Tibial nerve (tissue), 4 donors: Measurements from ENCODE around the gene ITPKB. TPM values are rescaled to one million over a fixed set of nuclear protein-coding genes. Genes with fewer than 3 reads are reported as not detected.

Experiments used
- DNase-seq, 2 donors: peaks; one replicate each; pipeline ENCODE4 v3.0.0-alpha.2; 2019; ENCODE audit warnings: low spot score in 2 of 2
- H3K27ac ChIP-seq, 4 donors: fragments of 200-600 bp; sonication (generic) in 3 of 4; one replicate each; pipeline ENCODE4 v1.5.1; 2017 to 2019; ENCODE audit warnings: mild to moderate bottlenecking in 1 of 4
- H3K27me3 ChIP-seq, 2 donors: fragments of 200-600 bp; sonication (generic) in 1 of 2; one replicate each; pipeline versions ENCODE4 v1.5.1 to v1.6.0; 2017 to 2019
- H3K36me3 ChIP-seq, 3 donors: fragments of 200-600 bp; sonication (generic); one replicate each; pipeline ENCODE4 v1.5.1; 2018 to 2019
- H3K4me1 ChIP-seq, 4 donors: fragments of 200-600 bp; sonication (generic) in 3 of 4; one replicate each; pipeline ENCODE4 v1.5.1; 2017 to 2019
- H3K4me3 ChIP-seq, 4 donors: fragments of 200-600 bp; sonication (generic) in 3 of 4; one replicate each; pipeline ENCODE4 v1.5.1; 2017 to 2019; ENCODE audit warnings: mild to moderate bottlenecking in 1 of 4, moderate library complexity in 1 of 4
- H3K9me3 ChIP-seq, 4 donors: fragments of 200-600 bp; sonication (generic) in 3 of 4; one replicate each; pipeline ENCODE4 v1.5.1; 2017 to 2019
- CTCF ChIP-seq, 5 experiments: fragments of 200-600 bp in 3 of 5; fragments of 450-650 bp in 2 of 5; sonication (generic) in 3 of 5; IDR thresholded peaks; one replicate each; pipeline ENCODE4 v1.5.1; 2016 to 2019; ENCODE audit warnings: antibody characterized with exemption in 5 of 5, mild to moderate bottlenecking in 3 of 5, moderate library complexity in 2 of 5
- EP300 ChIP-seq, 2 donors: sonication (generic); formaldehyde crosslinking; IDR thresholded peaks; one replicate each; pipeline ENCODE4 v1.6.1; 2017; ENCODE audit warnings: antibody characterized with exemption in 2 of 2, mild to moderate bottlenecking in 1 of 2
- POLR2A ChIP-seq, 2 donors: fragments of 450-650 bp; IDR thresholded peaks; one replicate each; pipeline ENCODE4 v1.6.1; 2017; ENCODE audit warnings: antibody characterized with exemption in 2 of 2, mild to moderate bottlenecking in 2 of 2, moderate library complexity in 2 of 2
- WGBS, 2 donors: methylation state at CpG; one replicate each; pipeline ENCODE4 v1.1.5; 2018; 5-methylcytosine and 5-hydroxymethylcytosine counted together
- total RNA-seq, 4 donors: library from RNA; depleted of rRNA; stranded (reverse); fragments of >200 nt; gene quantifications; one replicate each; pipeline ENCODE4 v1.1.0, GENCODE V29; 2016

The ITPKB gene
- total RNA-seq, 4 donors from 2014 or later, result 49.2 to 82.0 (median 52.7) TPM

- no peaks in the 10 kb centered on the region for H3K9me3 ChIP-seq
- H3K4me3 ChIP-seq, result no peak overlapping the region
- DNase-seq, result no peak
- peaks cover 4 to 87% (median 38%) of the 10 kb centered on the region in 4 donors for H3K4me1 ChIP-seq
- no peak for TF ChIP-seq POLR2A (IDR thresholded peaks at IDR 0.05)
- TF ChIP-seq EP300 (IDR thresholded peaks at IDR 0.05), result no peak
- TF ChIP-seq CTCF (IDR thresholded peaks at IDR 0.05), result no peak
- WGBS, 2 donors, result 77 to 82% methylated on average over 4 of the region's 4 CpGs
- H3K36me3 ChIP-seq, result no peaks in the 10 kb centered on the region
- peak overlapping the region in 3 of 4 donors; percentile 84 to 98 (median 98) for H3K27ac ChIP-seq
- no peaks in the 10 kb centered on the region for H3K27me3 ChIP-seq
Observed at GRCh38 chr1:226672339-226672762, 66.7 kb downstream of the ITPKB start.

DNA sequence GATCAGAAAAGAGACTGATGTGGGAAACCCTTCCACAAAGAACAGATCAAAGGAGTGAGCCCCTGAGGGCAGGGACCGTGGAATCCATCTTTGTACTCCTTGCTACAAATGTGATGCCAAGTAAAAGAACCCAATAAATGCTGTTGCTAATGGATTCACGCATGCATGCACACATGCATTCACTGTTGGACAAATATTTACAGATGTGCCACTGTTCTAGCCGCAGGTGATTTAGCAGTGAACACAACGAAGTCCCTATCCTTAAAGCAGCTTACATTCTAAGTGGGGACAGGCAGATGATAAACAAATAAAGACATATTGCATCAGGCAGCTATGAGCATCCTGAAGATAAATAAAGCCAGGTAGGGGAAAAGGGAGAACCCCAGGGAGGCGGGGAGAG, 67.8 kb downstream of the ITPKB start:
- peaks cover 0 to 86% (median 32%) of the 10 kb centered on the region in 4 donors for H3K4me1 ChIP-seq

DNA sequence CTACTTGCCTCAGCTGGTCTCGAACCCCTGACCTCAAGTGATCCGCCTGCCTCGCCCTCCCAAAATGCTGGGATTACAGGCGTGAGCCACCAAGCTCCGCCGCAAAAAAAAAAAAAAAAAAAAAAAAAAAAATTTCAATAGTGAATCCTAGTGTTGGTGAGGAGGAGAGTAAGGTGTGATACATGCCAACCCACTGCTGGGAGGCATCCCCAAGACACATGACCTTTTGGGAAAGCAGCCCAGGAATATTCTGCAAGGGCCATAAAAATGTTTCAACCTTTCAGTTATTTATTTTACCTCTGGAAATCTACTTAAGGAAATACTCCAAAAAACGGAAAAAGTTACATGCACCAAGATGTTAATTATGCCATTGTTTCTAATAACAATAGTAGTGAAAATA, 69.0 kb downstream of the ITPKB start:
- DNase-seq, result no peak
- Histone ChIP-seq H3K4me3 (no peak overlapping the region), H3K4me1 (peaks cover 0 to 86% (median 28%) of the 10 kb centered on the region in 4 donors), H3K27me3 (no peaks in the 10 kb centered on the region), H3K9me3 (no peaks in the 10 kb centered on the region), H3K27ac (peak overlapping the region in 2 of 4 donors; percentile 60 to 98), H3K36me3 (no peaks in the 10 kb centered on the region)
- 70 to 77% methylated on average over 7 of the region's 7 CpGs for whole genome bisulfite sequencing, 2 donors
- TF ChIP-seq EP300 (IDR thresholded peaks at IDR 0.05) (no peak), CTCF (IDR thresholded peaks at IDR 0.05) (no peak)

More for the DNA sequence above, 67.8 kb downstream of the ITPKB start:
- WGBS, 2 donors, result 82 to 85% methylated on average over 5 of the region's 5 CpGs
- no peak for TF ChIP-seq CTCF (IDR thresholded peaks at IDR 0.05)
- no peak for TF ChIP-seq EP300 (IDR thresholded peaks at IDR 0.05)
- TF ChIP-seq POLR2A (IDR thresholded peaks at IDR 0.05), result no peak
- no peaks in the 10 kb centered on the region for H3K27me3 ChIP-seq
- no peaks in the 10 kb centered on the region for H3K36me3 ChIP-seq
- DNase-seq, result no peak
- H3K4me3 ChIP-seq, result no peak overlapping the region
- no peaks in the 10 kb centered on the region for H3K9me3 ChIP-seq
- peak overlapping the region in 1 of 4 donors; percentile 98 for H3K27ac ChIP-seq

- no peak for TF ChIP-seq EP300 (IDR thresholded peaks at IDR 0.05)
- no peak for TF ChIP-seq POLR2A (IDR thresholded peaks at IDR 0.05)
- no peak for TF ChIP-seq CTCF (IDR thresholded peaks at IDR 0.05)
- DNase-seq, result no peak
Observed at GRCh38 chr1:226668173-226668560, 70.9 kb downstream of the ITPKB start.

DNA sequence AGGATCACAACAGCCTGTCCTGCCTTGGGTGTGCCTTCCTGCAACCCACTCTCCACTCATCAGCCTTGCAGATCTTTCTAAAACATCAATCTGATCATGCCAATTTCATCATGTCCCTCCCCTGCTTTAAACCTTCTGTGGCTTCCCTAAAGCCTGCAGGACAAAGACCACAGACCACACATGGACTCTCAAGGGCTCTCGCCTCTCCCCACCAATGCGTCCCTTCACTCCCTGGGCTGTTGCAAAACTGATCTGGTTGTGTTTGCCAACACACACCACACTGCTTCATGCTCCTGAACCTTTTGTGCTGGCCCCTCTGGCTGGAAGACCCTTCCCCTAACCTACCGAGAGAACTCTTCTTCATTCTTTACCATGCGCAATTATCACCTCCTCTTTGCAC, 72.4 kb downstream of the ITPKB start:
- WGBS, 2 donors, result 90 to 93% methylated on average over 4 of the region's 4 CpGs
- no peak for TF ChIP-seq EP300 (IDR thresholded peaks at IDR 0.05)
- no peak for TF ChIP-seq CTCF (IDR thresholded peaks at IDR 0.05)
- TF ChIP-seq POLR2A (IDR thresholded peaks at IDR 0.05), result no peak
- Histone ChIP-seq H3K27ac (peak overlapping the region in 1 of 4 donors; percentile 48), H3K4me1 (peaks cover 4 to 86% (median 50%) of the 10 kb centered on the region in 4 donors), H3K4me3 (no peak overlapping the region), H3K36me3 (no peaks in the 10 kb centered on the region), H3K9me3 (no peaks in the 10 kb centered on the region), H3K27me3 (no peaks in the 10 kb centered on the region)
- DNase-seq, result no peak

More at GRCh38 chr1:226668173-226668560, 70.9 kb downstream of the ITPKB start:
- WGBS, 2 donors, result 52 to 56% methylated on average over 5 of the region's 5 CpGs
- Histone ChIP-seq H3K9me3 (no peaks in the 10 kb centered on the region), H3K27me3 (no peaks in the 10 kb centered on the region), H3K4me1 (peaks cover 2 to 86% (median 40%) of the 10 kb centered on the region in 4 donors), H3K27ac (peak overlapping the region in 2 of 4 donors; percentile 13 to 48), H3K36me3 (no peaks in the 10 kb centered on the region), H3K4me3 (no peak overlapping the region)
